Measurements from ENCODE around the gene NDUFS6. TPM values are rescaled to one million over a fixed set of nuclear protein-coding genes. Genes with fewer than 3 reads are reported as not detected.

The NDUFS6 gene
- total and polyA plus RNA-seq, 2 experiments from 2014 or later: 141 to 371 TPM

- TF ChIP-seq CTCF (IDR thresholded peaks at IDR 0.05; ENCODE audit: low read depth, low read length): no peak
- H3K9me3 ChIP-seq (ENCODE audit: low read depth): no peaks in the 10 kb centered on the region
- H3K4me1 ChIP-seq (ENCODE audit: low read depth): peaks cover 22% of the 10 kb centered on the region
- H3K36me3 ChIP-seq: no peaks in the 10 kb centered on the region
- H3K27me3 ChIP-seq: no peaks in the 10 kb centered on the region
- H3K4me3 ChIP-seq: no peak overlapping the region
- no peak for DNase-seq (ENCODE audit: low read depth in 1 of 2, low spot score in 1 of 2)
- peak overlapping the region; percentile 92 for H3K27ac ChIP-seq
Observed at GRCh38 chr5:1782385-1783215, 18.6 kb upstream of the NDUFS6 start.

GRCh38 chr5:1783216-1783554, 18.0 kb upstream of the NDUFS6 start:
- no peaks in the 10 kb centered on the region for H3K27me3 ChIP-seq
- DNase-seq (ENCODE audit: low read depth in 1 of 2, low spot score in 1 of 2): peak in 1 of 2 donors; percentile 79
- H3K36me3 ChIP-seq: no peaks in the 10 kb centered on the region
- H3K4me1 ChIP-seq (ENCODE audit: low read depth): peaks cover 22% of the 10 kb centered on the region
- peak overlapping the region; percentile 92 for H3K27ac ChIP-seq
- H3K9me3 ChIP-seq (ENCODE audit: low read depth): no peaks in the 10 kb centered on the region
- no peak overlapping the region for H3K4me3 ChIP-seq
- TF ChIP-seq CTCF (IDR thresholded peaks at IDR 0.05; ENCODE audit: low read depth, low read length): no peak

GRCh38 chr5:1784197-1785050, 16.8 kb upstream of the NDUFS6 start:
- no peaks in the 10 kb centered on the region for H3K27me3 ChIP-seq
- H3K4me1 ChIP-seq (ENCODE audit: low read depth): peaks cover 22% of the 10 kb centered on the region
- TF ChIP-seq CTCF (IDR thresholded peaks at IDR 0.05; ENCODE audit: low read depth, low read length): no peak
- H3K4me3 ChIP-seq: no peak overlapping the region
- no peaks in the 10 kb centered on the region for H3K9me3 ChIP-seq (ENCODE audit: low read depth)
- no peak for DNase-seq (ENCODE audit: low read depth in 1 of 2, low spot score in 1 of 2)
- H3K36me3 ChIP-seq: no peaks in the 10 kb centered on the region
- H3K27ac ChIP-seq: no peak overlapping the region

GRCh38 chr5:1785062-1785461, 16.1 kb upstream of the NDUFS6 start:
- H3K27ac ChIP-seq: no peak overlapping the region
- peaks cover 22% of the 10 kb centered on the region for H3K4me1 ChIP-seq (ENCODE audit: low read depth)
- no peaks in the 10 kb centered on the region for H3K27me3 ChIP-seq
- DNase-seq (ENCODE audit: low read depth in 1 of 2, low spot score in 1 of 2): no peak
- TF ChIP-seq CTCF (IDR thresholded peaks at IDR 0.05; ENCODE audit: low read depth, low read length): no peak
- no peaks in the 10 kb centered on the region for H3K36me3 ChIP-seq
- H3K9me3 ChIP-seq (ENCODE audit: low read depth): no peaks in the 10 kb centered on the region
- no peak overlapping the region for H3K4me3 ChIP-seq

GRCh38 chr5:1785984-1786383, 15.2 kb upstream of the NDUFS6 start:
- Histone ChIP-seq H3K27me3 (no peaks in the 10 kb centered on the region), H3K36me3 (no peaks in the 10 kb centered on the region), H3K9me3 (ENCODE audit: low read depth) (no peaks in the 10 kb centered on the region), H3K4me3 (no peak overlapping the region), H3K27ac (no peak overlapping the region), H3K4me1 (ENCODE audit: low read depth) (peaks cover 22% of the 10 kb centered on the region)
- DNase-seq (ENCODE audit: low read depth in 1 of 2, low spot score in 1 of 2): no peak
- TF ChIP-seq CTCF (IDR thresholded peaks at IDR 0.05; ENCODE audit: low read depth, low read length): no peak

Measured in cardiac muscle cell (in vitro differentiated cells and primary cell).